ENCODE measurements around the gene PAGE4.

DNA sequence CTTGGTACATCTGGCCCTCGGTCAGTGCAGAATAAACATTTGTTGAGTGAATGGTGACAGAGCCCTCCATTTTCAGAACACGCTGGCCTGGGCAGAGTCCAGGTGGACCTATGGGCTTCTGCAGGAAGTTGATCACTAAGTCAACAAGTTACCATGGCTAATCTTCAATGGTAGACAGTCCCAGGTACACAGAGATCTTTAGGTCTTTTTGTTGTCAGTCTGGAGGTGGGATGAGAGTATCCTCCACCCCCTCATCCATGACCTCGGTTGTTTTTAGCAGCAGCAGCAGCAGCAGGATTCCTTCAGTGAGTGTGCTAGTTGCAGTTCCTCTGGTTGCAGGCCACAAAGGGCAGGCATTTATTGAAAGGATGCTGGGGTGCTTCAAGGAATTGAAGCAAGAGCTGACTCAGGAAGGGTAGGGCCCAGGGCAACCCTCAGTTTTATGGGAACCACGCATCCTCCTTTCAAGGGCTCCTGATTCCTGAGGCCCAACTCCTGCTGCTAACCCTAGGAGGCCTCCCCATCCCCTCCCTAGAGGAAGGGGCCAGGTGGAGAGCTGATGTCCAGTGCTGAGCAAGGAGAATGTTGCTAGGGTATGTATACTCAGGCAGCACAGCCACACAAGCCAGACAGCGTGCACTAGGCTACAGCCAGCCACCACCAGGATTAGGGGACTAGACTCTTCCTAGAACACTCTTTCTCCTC lies 48.4 kb downstream of the PAGE4 start:
- no peak for TF ChIP-seq CTCF (IDR thresholded peaks at IDR 0.05; ENCODE audit: low read length)
- TF ChIP-seq EZH2 (IDR thresholded peaks at IDR 0.05; ENCODE audit: borderline replicate concordance, low read length) = no peak

Measured in OCI-LY1 (cell line).